ENCODE measurements around the gene GLYR1.

- TF ChIP-seq, protein P1, sequence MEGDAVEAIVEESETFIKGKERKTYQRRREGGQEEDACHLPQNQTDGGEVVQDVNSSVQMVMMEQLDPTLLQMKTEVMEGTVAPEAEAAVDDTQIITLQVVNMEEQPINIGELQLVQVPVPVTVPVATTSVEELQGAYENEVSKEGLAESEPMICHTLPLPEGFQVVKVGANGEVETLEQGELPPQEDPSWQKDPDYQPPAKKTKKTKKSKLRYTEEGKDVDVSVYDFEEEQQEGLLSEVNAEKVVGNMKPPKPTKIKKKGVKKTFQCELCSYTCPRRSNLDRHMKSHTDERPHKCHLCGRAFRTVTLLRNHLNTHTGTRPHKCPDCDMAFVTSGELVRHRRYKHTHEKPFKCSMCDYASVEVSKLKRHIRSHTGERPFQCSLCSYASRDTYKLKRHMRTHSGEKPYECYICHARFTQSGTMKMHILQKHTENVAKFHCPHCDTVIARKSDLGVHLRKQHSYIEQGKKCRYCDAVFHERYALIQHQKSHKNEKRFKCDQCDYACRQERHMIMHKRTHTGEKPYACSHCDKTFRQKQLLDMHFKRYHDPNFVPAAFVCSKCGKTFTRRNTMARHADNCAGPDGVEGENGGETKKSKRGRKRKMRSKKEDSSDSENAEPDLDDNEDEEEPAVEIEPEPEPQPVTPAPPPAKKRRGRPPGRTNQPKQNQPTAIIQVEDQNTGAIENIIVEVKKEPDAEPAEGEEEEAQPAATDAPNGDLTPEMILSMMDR (conservative IDR thresholded peaks at IDR 0.05) = no peak
- TF ChIP-seq EZH2 (IDR thresholded peaks at IDR 0.05; ENCODE audit: low read depth) = no peak
These were observed 33.7 kb downstream of the GLYR1 start for GRCh38 chr16:4813251-4814003.
